Osteocyte (in vitro differentiated cells): Measurements from ENCODE around the gene METTL1. TPM values are rescaled to one million over a fixed set of nuclear protein-coding genes. Genes with fewer than 3 reads are reported as not detected.

Experiments
- DNase-seq: peaks from one replicate; pipeline ENCODE4 v3.0.0; 2021; ENCODE audit warnings: mixed read lengths; ENCODE audit not compliant: unreplicated experiment; ENCODE audit errors: extremely low spot score
- H3K27ac Mint-ChIP-seq: one replicate; pipeline ENCODE4 v1.8.0; 2021; ENCODE audit warnings: mild to moderate bottlenecking, mixed read lengths; ENCODE audit not compliant: unreplicated experiment
- H3K27me3 Mint-ChIP-seq: one replicate; pipeline ENCODE4 v1.8.0; 2021; ENCODE audit warnings: mixed read lengths; ENCODE audit not compliant: unreplicated experiment
- H3K36me3 Mint-ChIP-seq: one replicate; pipeline ENCODE4 v1.8.0; 2021; ENCODE audit warnings: mixed read lengths; ENCODE audit not compliant: unreplicated experiment
- H3K4me1 Mint-ChIP-seq: one replicate; pipeline ENCODE4 v1.8.0; 2021; ENCODE audit warnings: mixed read lengths; ENCODE audit not compliant: unreplicated experiment
- H3K4me3 Mint-ChIP-seq: one replicate; pipeline ENCODE4 v1.8.0; 2021; ENCODE audit warnings: mild to moderate bottlenecking, moderate library complexity, mixed read lengths; ENCODE audit not compliant: unreplicated experiment
- H3K9me3 Mint-ChIP-seq: one replicate; pipeline ENCODE4 v1.8.0; 2021; ENCODE audit warnings: mixed read lengths; ENCODE audit not compliant: unreplicated experiment
- CTCF ChIP-seq: fragments of 200-600 bp; sonication (generic); IDR thresholded peaks from 2 replicates; pipeline ENCODE4 v1.5.0; 2021; ENCODE audit warnings: antibody characterized with exemption, mild to moderate bottlenecking, moderate library complexity
- total RNA-seq: library from RNA; stranded (reverse); gene quantifications from 2 replicates; pipeline ENCODE4 v1.2.1, GENCODE V29; 2021

The METTL1 gene
- total RNA-seq, 1 donor from 2014 or later = 23.9 TPM

- peaks cover 18% of the 10 kb centered on the region for H3K36me3 Mint-ChIP-seq
- no peak for DNase-seq
- H3K27ac Mint-ChIP-seq = no peak overlapping the region
- H3K9me3 Mint-ChIP-seq = no peaks in the 10 kb centered on the region
- no peak overlapping the region for H3K4me3 Mint-ChIP-seq
- no peaks in the 10 kb centered on the region for H3K4me1 Mint-ChIP-seq
- no peaks in the 10 kb centered on the region for H3K27me3 Mint-ChIP-seq
- no peak for TF ChIP-seq CTCF
Measured at GRCh38 chr12:57816001-57816854, 44.3 kb upstream of the METTL1 start.

- no peak for DNase-seq
- Mint-ChIP-seq H3K9me3 (no peaks in the 10 kb centered on the region), H3K4me3 (no peak overlapping the region), H3K27ac (no peak overlapping the region), H3K4me1 (no peaks in the 10 kb centered on the region), H3K27me3 (no peaks in the 10 kb centered on the region), H3K36me3 (peaks cover 11% of the 10 kb centered on the region)
- no peak for TF ChIP-seq CTCF
Measured at GRCh38 chr12:57815177-57816000, 43.5 kb upstream of the METTL1 start.

GRCh38 chr12:57813971-57814772 lies 42.3 kb upstream of the METTL1 start:
- Mint-ChIP-seq H3K4me3 (no peak overlapping the region), H3K27me3 (no peaks in the 10 kb centered on the region), H3K9me3 (no peaks in the 10 kb centered on the region), H3K36me3 (peaks cover 9% of the 10 kb centered on the region), H3K4me1 (no peaks in the 10 kb centered on the region), H3K27ac (peak overlapping the region; percentile 58)
- no peak for TF ChIP-seq CTCF
- no peak for DNase-seq

GRCh38 chr12:57813111-57813970 lies 41.4 kb upstream of the METTL1 start:
- DNase-seq = no peak
- Mint-ChIP-seq H3K27me3 (no peaks in the 10 kb centered on the region), H3K4me3 (no peak overlapping the region), H3K27ac (no peak overlapping the region), H3K9me3 (no peaks in the 10 kb centered on the region), H3K36me3 (peaks cover 5% of the 10 kb centered on the region), H3K4me1 (no peaks in the 10 kb centered on the region)
- TF ChIP-seq CTCF = no peak
